CD4-positive, alpha-beta memory T cell (primary cell): ENCODE results near the gene ACADVL. TPM values are rescaled to one million over a fixed set of nuclear protein-coding genes. Genes with fewer than 3 reads are reported as not detected.

ENCODE experiments used
- CTCF ChIA-PET: fragments of 350-600 bp; sonication (Branson Sonifier 250); formaldehyde crosslinking; loops from one replicate; lab custom pipeline; 2021; ENCODE audit warnings: inconsistent platforms; ENCODE audit not compliant: partially characterized antibody; lab: Charles Lee
- POLR2A ChIA-PET: fragments of 350-600 bp; sonication (Branson Sonifier 250); formaldehyde crosslinking; loops from one replicate; lab custom pipeline; 2021; ENCODE audit not compliant: partially characterized antibody; lab: Charles Lee
- DNase-seq, 5 donors: peaks; one replicate each; pipeline versions ENCODE4 v3.0.0 to v3.0.0-alpha.2; 2020 to 2022; ENCODE audit warnings: mixed read lengths in 1 of 5
- H3K27ac ChIP-seq: one replicate; pipeline ENCODE4 v1.7.0; 2013; ENCODE audit warnings: low read depth, low read length
- H3K27me3 ChIP-seq: 2 replicates; pipeline ENCODE4 v1.7.0; 2013; ENCODE audit warnings: mild to moderate bottlenecking, low read length, moderate library complexity; ENCODE audit not compliant: insufficient read depth
- H3K36me3 ChIP-seq: 2 replicates; pipeline ENCODE4 v1.7.0; 2013; ENCODE audit warnings: mild to moderate bottlenecking, low read length, moderate library complexity; ENCODE audit not compliant: insufficient read depth
- H3K4me1 ChIP-seq: 2 replicates; pipeline ENCODE4 v1.7.0; 2013; ENCODE audit warnings: mild to moderate bottlenecking, low read length, moderate library complexity; ENCODE audit not compliant: insufficient read depth
- H3K4me3 ChIP-seq, 2 donors: one replicate each; pipeline ENCODE4 v1.7.0; 2013; ENCODE audit warnings: low read length in 2 of 2, mild to moderate bottlenecking in 1 of 2
- H3K9me3 ChIP-seq, 2 donors: one replicate each; pipeline ENCODE4 v1.7.0; 2013; ENCODE audit warnings: low read length in 2 of 2, control low read depth in 1 of 2; ENCODE audit not compliant: control insufficient read depth in 1 of 2
- H3K27ac Mint-ChIP-seq, 7 donors: one replicate each; pipeline ENCODE4 v1.8.0; 2020 to 2021; ENCODE audit warnings: mixed read lengths in 7 of 7, mild to moderate bottlenecking in 6 of 7, inconsistent platforms in 3 of 7, moderate library complexity in 3 of 7
- H3K27me3 Mint-ChIP-seq, 2 donors: one replicate each; pipeline ENCODE4 v1.8.0; 2020 to 2021; ENCODE audit warnings: mixed read lengths in 2 of 2
- H3K36me3 Mint-ChIP-seq, 2 donors: one replicate each; pipeline ENCODE4 v1.8.0; 2020 to 2021; ENCODE audit warnings: mixed read lengths in 2 of 2, inconsistent platforms in 1 of 2, mild to moderate bottlenecking in 1 of 2
- H3K4me1 Mint-ChIP-seq, 4 donors: one replicate each; pipeline ENCODE4 v1.8.0; 2020 to 2021; ENCODE audit warnings: mixed read lengths in 4 of 4, mild to moderate bottlenecking in 1 of 4
- H3K4me3 Mint-ChIP-seq, 8 donors: one replicate each; pipeline ENCODE4 v1.8.0; 2020 to 2021; ENCODE audit warnings: mixed read lengths in 8 of 8, mild to moderate bottlenecking in 7 of 8, moderate library complexity in 6 of 8, inconsistent platforms in 3 of 8
- H3K9me3 Mint-ChIP-seq, 8 donors: one replicate each; pipeline ENCODE4 v1.8.0; 2020 to 2021; ENCODE audit warnings: mixed read lengths in 8 of 8, mild to moderate bottlenecking in 5 of 8, inconsistent platforms in 3 of 8, moderate library complexity in 1 of 8
- intact Hi-C: fragments of 100-400 bp; cut with micrococcal nuclease; formaldehyde crosslinking; loops from one replicate; pipeline ENCODE4 v1.15.1; 2023
- polyA plus RNA-seq, 2 donors: library from polyadenylated mRNA; unstranded; fragments of 300-500 nt; fragmentation: Illumina TruSeq; gene quantifications; one replicate each; pipeline ENCODE4 v1.2.3, GENCODE V29; 2021
- total RNA-seq, 2 experiments: library from RNA; stranded (reverse); gene quantifications; one replicate each; pipeline ENCODE4 v1.2.3, GENCODE V29; 2021

Gene ACADVL
- total and polyA plus RNA-seq, 4 experiments from 2014 or later, result 110 to 342 (median 229) TPM

DNA sequence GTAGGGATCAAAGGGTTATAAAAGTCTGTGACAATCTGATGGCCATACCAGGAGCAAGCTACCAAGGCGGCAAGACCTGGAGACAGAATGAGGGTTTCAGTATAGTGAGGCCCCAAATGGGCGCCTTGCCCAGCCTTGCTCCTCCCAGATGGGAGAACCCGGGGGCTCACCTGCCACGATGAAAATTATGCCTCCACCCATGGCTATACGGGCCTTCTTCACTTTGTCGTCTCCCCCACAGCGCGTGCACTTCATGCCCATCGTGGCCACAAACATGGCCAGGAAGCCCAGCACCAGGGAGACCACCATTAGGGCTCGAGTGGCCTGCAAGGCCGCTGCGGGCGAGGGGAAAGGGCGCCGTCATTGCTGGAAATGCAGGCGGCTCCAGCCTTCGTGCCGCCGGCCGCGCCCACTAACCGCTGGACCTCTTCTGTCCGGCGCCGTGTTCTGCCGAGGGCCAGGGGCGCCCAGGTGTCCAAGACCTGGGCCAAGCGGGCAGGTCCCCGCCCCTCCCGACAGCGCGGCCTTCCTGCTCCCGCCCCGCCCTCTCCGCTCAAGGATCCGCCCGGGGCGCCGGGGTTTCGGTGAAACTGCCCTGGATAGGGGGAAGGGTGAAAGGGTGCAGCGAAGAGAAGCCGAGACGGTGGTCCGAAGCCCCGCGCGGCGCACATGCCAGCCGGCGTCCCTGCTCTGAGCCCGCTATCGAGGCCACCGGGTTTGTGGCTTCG is 41.1 kb downstream of the ACADVL start:
- POLR2A ChIA-PET, result interaction anchor here (0.9 to 1.5 kb wide), 5 partner anchors 9 to 76 kb away, joined by 3 to 4 read pairs (median 3); partner anchors contain the start of genes ACAP1, CTDNEP1 and GABARAP
- intact Hi-C loops, result loop anchor here (1.0 kb wide), 1 partner anchor 9 kb away; the partner anchor contains the start of gene ELP5
- Mint-ChIP-seq H3K27me3 (peaks cover 2 to 10% of the 10 kb centered on the region in 2 donors), H3K4me1 (peaks cover 14 to 31% (median 23%) of the 10 kb centered on the region in 4 donors), H3K9me3 (no peaks in the 10 kb centered on the region), H3K27ac (peak overlapping the region in 3 of 7 donors; percentile 12 to 35 (median 13)), H3K36me3 (peaks cover 13 to 26% of the 10 kb centered on the region in 2 donors), H3K4me3 (peak overlapping the region; percentile 38 to 78 (median 56))
- Histone ChIP-seq H3K36me3 (peaks cover 7% of the 10 kb centered on the region), H3K27me3 (no peaks in the 10 kb centered on the region), H3K9me3 (no peaks in the 10 kb centered on the region), H3K4me3 (no peak overlapping the region), H3K27ac (peak overlapping the region; percentile 46), H3K4me1 (peaks cover 31% of the 10 kb centered on the region)
- DNase-seq, result no peak
- CTCF ChIA-PET, result no interaction called here

DNA sequence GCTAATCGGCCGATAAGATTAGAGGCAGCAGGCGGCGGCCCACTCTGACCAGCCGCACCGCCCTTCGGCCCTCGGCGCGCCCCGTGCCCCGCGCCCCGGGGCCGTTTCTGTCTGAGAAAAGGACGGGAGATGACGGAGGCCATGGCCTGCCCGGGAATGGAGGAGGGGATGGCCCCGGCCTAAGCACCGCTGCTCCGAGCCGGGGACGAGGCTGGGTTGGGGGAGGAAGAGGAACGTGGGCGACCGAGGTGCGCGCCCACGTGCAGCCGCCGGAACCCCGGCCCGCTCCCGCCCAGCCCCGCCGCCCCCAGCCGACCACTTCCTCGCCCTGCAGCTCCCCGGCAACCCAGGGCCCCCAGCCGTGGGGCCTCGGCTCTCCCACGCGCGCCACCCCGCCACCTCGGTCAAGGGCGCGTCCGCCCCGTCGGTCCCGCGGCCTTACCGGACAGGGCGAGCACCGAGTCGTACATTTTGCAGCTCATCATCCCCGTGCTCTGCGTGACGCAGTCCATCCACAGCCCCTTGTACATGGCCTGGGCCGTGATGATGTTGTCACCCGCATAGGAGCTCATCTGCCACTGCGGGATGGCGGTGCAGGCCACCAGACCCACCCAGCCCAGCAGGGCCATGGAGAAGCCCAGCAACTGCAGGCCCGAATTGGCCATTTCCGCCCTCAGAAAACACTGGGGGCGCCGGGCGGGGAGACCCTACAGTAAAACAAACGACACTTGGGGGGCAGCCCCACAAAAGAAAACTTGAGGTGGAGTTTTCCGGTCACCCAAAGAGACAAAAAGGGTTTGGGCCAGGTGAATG is 41.8 kb downstream of the ACADVL start:
- H3K36me3 ChIP-seq, result peaks cover 3% of the 10 kb centered on the region
- H3K4me3 Mint-ChIP-seq, result peak overlapping the region; percentile 46 to 81 (median 68)
- peaks cover 14 to 31% (median 23%) of the 10 kb centered on the region in 4 donors for H3K4me1 Mint-ChIP-seq
- no peaks in the 10 kb centered on the region for H3K27me3 ChIP-seq
- H3K9me3 ChIP-seq, result no peaks in the 10 kb centered on the region
- H3K27ac ChIP-seq, result peak overlapping the region; percentile 46
- H3K36me3 Mint-ChIP-seq, result peaks cover 9 to 20% of the 10 kb centered on the region in 2 donors
- POLR2A ChIA-PET, result interaction anchor here (0.9 to 2.2 kb wide), 6 partner anchors 10 to 226 kb away, joined by 3 to 6 read pairs (median 3); partner anchors contain the start of genes ACAP1, CTDNEP1, GABARAP and SLC16A13
- CTCF ChIA-PET, result interaction anchor here (0.5 kb wide), 1 partner anchor 455 kb away, joined by 3 read pairs; no protein-coding TSS in a partner anchor
- H3K9me3 Mint-ChIP-seq, result no peaks in the 10 kb centered on the region
- DNase-seq, result no peak
- peak overlapping the region in 5 of 7 donors; percentile 22 to 70 (median 59) for H3K27ac Mint-ChIP-seq
- intact Hi-C loops, result loop anchor here (1.0 kb wide), 1 partner anchor 9 kb away; the partner anchor contains the start of gene ELP5
- H3K27me3 Mint-ChIP-seq, result peaks cover 4 to 10% of the 10 kb centered on the region in 2 donors
- H3K4me3 ChIP-seq, result no peak overlapping the region
- H3K4me1 ChIP-seq, result peaks cover 31% of the 10 kb centered on the region

DNA sequence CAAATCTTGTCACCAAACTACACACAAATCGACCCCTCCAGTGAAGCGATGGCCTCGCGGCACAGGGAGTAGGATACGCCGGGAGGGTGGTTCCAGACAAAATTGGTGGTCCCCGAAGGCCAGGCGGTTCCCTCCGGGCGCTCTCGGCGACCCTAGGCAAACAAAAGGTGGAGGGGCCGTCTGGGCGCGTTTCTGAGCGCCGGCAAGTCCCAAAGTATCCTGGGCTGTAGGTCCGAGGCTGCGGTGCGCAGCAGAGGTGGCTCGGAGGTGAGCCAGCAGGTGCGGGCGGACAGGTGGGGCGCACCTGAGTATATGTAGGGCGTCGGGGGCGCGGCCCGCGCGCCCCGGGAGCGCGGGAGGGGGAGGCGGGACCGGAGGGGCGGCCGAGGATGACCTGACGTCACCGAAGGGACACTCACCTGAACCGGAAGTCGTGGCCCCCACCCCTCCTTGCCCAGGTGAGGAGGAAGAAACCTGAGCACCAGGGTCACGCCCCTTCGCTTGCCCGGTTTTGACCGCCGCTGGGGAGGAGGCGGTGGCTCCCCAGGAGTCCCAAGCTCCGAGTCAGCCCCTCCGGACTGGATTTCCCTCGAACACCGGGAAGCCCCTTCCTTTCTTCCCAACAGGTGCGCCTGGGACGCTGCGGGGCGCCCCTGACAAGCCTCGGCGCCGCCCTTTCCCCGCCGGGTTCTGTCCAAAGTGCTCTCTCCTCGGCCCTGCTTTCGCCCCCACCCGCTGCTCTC is 42.6 kb downstream of the ACADVL start, which contains the start of gene CLDN7:
TSS of gene CLDN7 (minus strand) at position 287 of the 743 bp plus-strand sequence. CDS start 435 bp downstream, outside the sequence.
- peaks cover 14 to 31% (median 23%) of the 10 kb centered on the region in 4 donors for H3K4me1 Mint-ChIP-seq
- Histone ChIP-seq H3K9me3 (no peaks in the 10 kb centered on the region), H3K27me3 (no peaks in the 10 kb centered on the region), H3K27ac (no peak within 1 kb of the TSS), H3K4me3 (peak within 1 kb of the TSS in 1 of 2 donors; percentile 28), H3K36me3 (peaks cover 3% of the 10 kb centered on the region), H3K4me1 (peaks cover 31% of the 10 kb centered on the region)
- H3K36me3 Mint-ChIP-seq, result peaks cover 6 to 12% of the 10 kb centered on the region in 2 donors
- H3K27me3 Mint-ChIP-seq, result peaks cover 7 to 13% of the 10 kb centered on the region in 2 donors
- H3K4me3 Mint-ChIP-seq, result peak within 1 kb of the TSS; percentile 78 to 91 (median 82)
- ChIA-PET POLR2A (interaction anchor here (1.0 to 2.2 kb wide), 5 partner anchors 11 to 227 kb away, joined by 3 to 6 read pairs (median 3); partner anchors contain the start of genes ACAP1, CTDNEP1, GABARAP and SLC16A13), CTCF (no interaction called here)
- DNase-seq, result no peak
- H3K9me3 Mint-ChIP-seq, result no peaks in the 10 kb centered on the region
- intact Hi-C loops, result no loop called here
- H3K27ac Mint-ChIP-seq, result peak within 1 kb of the TSS; percentile 59 to 92 (median 77)

DNA sequence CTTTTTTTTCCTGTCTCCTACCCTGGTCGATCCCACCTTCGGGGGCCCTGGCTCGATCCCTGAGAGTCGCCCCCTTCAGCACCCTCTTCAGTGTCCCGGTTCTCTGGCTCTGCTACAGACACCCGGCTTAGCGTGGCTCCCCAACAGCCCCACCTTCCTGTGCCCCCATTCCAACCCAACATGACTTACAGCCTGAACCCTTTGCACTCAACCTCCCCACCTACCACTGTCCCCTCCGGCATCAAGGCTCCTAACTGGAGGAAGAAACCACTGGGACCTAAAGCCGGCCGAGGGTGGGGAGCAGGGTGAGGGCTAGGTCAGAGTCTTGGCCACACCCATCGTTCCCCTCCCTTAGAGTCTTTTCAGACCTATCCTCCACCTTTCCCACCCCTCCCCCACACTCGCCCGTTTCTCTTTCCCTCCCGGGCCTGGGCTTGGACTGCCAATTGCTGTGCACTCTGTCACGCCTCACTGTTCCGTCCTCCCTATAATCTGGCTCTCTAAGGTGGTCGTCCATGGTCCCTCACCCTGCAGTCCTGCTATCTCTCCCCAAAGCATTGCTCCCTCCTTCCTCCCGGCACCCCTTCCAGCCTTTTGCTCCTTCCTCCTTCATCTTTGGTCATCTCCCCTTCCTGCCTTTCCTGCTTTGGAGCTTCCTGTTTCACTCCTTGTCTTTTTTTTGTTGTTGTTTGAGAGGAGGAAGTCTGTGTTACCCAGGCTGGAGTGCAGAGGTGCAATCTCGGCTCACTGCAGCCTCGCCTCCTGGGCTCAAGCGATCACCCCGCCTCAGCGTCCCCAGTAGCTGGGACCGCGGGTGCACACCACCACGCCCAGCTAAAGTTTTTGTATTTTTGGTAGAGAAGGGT is 43.4 kb downstream of the ACADVL start:
- Histone ChIP-seq H3K27me3 (no peaks in the 10 kb centered on the region), H3K4me1 (peaks cover 31% of the 10 kb centered on the region), H3K9me3 (no peaks in the 10 kb centered on the region), H3K36me3 (peaks cover 3% of the 10 kb centered on the region), H3K27ac (no peak overlapping the region), H3K4me3 (no peak overlapping the region)
- H3K9me3 Mint-ChIP-seq, result no peaks in the 10 kb centered on the region
- no peak for DNase-seq
- H3K4me3 Mint-ChIP-seq, result peak overlapping the region; percentile 78 to 91 (median 82)
- ChIA-PET POLR2A (interaction anchor here (0.6 to 2.2 kb wide), 5 partner anchors 9 to 250 kb away, joined by 3 to 6 read pairs (median 4); no protein-coding TSS in a partner anchor), CTCF (interaction anchor here (1.1 to 1.3 kb wide), 2 partner anchors 9 to 263 kb away, joined by 3 read pairs; no protein-coding TSS in a partner anchor)
- peaks cover 6 to 9% of the 10 kb centered on the region in 2 donors for H3K36me3 Mint-ChIP-seq
- H3K27ac Mint-ChIP-seq, result peak overlapping the region in 6 of 7 donors; percentile 32 to 92 (median 81)
- H3K27me3 Mint-ChIP-seq, result peaks cover 7 to 13% of the 10 kb centered on the region in 2 donors
- intact Hi-C loops, result no loop called here
- peaks cover 14 to 31% (median 23%) of the 10 kb centered on the region in 4 donors for H3K4me1 Mint-ChIP-seq

DNA sequence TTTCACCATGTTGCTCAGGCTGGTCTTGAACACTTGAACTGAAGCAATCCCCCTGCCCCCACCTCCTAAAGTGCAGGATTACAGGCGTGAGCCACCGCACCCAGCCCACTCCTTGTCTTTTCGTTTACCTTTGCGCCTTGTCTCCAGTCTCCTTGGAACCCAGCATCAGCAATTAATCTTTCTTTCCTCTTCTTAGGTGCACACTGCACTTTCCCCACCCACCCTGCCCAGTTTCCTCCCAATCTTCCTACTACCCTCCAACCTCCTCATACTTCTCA is 44.0 kb downstream of the ACADVL start:
- intact Hi-C loops, result no loop called here
- POLR2A ChIA-PET, result interaction anchor here (0.6 to 2.2 kb wide), 6 partner anchors 10 to 251 kb away, joined by 3 to 6 read pairs (median 4); no protein-coding TSS in a partner anchor
- H3K9me3 ChIP-seq, result no peaks in the 10 kb centered on the region
- CTCF ChIA-PET, result interaction anchor here (1.1 to 1.3 kb wide), 2 partner anchors 10 to 262 kb away, joined by 3 read pairs; no protein-coding TSS in a partner anchor
- H3K27ac ChIP-seq, result no peak overlapping the region
- H3K4me3 ChIP-seq, result no peak overlapping the region
- peaks cover 31% of the 10 kb centered on the region for H3K4me1 ChIP-seq
- peaks cover 3% of the 10 kb centered on the region for H3K36me3 ChIP-seq
- peaks cover 6% of the 10 kb centered on the region in 2 donors for H3K36me3 Mint-ChIP-seq
- peaks cover 14 to 31% (median 23%) of the 10 kb centered on the region in 4 donors for H3K4me1 Mint-ChIP-seq
- peak overlapping the region in 1 of 7 donors; percentile 73 for H3K27ac Mint-ChIP-seq
- DNase-seq, result no peak
- H3K4me3 Mint-ChIP-seq, result peak overlapping the region in 7 of 8 donors; percentile 23 to 91 (median 84)
- H3K27me3 ChIP-seq, result no peaks in the 10 kb centered on the region
- H3K9me3 Mint-ChIP-seq, result no peaks in the 10 kb centered on the region
- peaks cover 7 to 13% of the 10 kb centered on the region in 2 donors for H3K27me3 Mint-ChIP-seq
